ENCODE data around the gene DOCK4.

The DOCK4 gene

GRCh38 chr7:111873326-111873646, 332.9 kb downstream of the DOCK4 start:
- H3K9ac ChIP-seq (ENCODE audit: low read length) = no peak overlapping the region
- H3K36me3 ChIP-seq (ENCODE audit: control insufficient read depth, insufficient read depth, low read length, severe bottlenecking) = no peaks in the 10 kb centered on the region
- H3K4me1 ChIP-seq (ENCODE audit: control insufficient read depth, insufficient read depth, low read length) = peaks cover 4% of the 10 kb centered on the region
- H3K27me3 ChIP-seq (replicated peaks; ENCODE audit: control insufficient read depth, insufficient read depth, low read length) = no peaks in the 10 kb centered on the region
- no peak for DNase-seq (ENCODE audit: low read depth)
- H3K9me3 ChIP-seq (ENCODE audit: control insufficient read depth, low read length) = no peaks in the 10 kb centered on the region
- H3K4me3 ChIP-seq (ENCODE audit: low read length) = no peak overlapping the region

DNA sequence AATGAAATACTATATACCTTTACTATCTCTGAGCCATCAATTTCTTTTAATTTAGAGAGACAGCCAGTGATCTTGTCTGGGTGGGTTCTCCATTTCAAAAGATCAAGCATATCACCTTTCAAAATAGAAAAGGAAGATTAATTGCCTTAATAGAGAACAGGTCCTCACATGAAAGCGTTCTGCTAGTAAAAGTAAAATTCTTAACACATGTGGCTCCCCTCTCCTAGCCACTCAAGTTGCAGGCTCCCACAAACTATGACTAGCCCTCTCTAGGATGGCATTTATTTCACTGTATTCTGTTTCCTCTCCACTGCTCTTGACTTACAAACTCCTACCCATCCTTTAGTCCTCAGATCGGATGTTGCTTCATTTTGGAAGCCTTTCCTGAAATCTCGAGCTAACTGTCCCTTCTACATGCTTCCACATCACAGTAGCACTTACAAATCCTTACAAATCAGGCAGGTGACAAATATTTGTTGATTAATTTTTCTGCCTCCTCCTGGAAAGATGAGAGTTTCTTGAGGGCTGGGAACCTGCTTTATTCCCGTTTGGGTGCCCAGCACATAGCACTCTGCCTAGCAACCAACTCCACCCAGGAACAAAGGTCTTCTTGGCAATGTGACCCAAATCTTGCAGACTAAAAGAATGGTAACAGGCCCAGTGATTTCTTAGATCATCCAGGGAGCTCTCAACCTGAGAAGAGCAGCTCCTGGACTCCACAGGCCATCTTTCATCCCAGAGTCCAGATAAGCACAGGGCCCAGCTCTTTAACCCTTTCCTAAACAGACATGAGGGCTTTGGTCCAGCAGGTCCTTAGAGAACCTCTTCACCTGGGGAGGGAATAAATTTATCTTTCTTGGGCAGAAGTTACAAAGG, 333.5 kb downstream of the DOCK4 start:
- DNase-seq (ENCODE audit: low read depth) = no peak
- H3K36me3 ChIP-seq (ENCODE audit: control insufficient read depth, insufficient read depth, low read length, severe bottlenecking) = no peaks in the 10 kb centered on the region

DNA sequence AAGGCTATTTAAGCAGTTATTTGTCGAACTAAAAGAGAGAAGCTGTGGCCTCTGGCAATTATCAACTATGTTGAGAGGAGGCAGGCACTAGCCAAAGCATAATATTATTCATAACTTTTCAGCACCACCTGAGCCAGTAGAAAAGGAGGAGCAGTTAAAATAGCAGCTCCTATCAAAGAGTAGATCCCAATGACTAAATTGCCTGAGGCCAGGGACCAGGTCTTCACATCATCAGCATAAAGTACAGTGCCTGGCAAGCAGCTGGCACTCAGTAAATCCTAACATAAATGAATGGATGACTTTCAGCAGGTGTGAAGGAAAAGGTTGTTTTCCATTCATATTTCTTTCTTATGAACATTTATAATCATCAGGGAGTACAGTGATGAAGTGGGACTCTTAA, 334.9 kb downstream of the DOCK4 start:
- H3K36me3 ChIP-seq (ENCODE audit: control insufficient read depth, insufficient read depth, low read length, severe bottlenecking) = no peaks in the 10 kb centered on the region
- no peak overlapping the region for H3K9ac ChIP-seq (ENCODE audit: low read length)
- H3K4me1 ChIP-seq (ENCODE audit: control insufficient read depth, insufficient read depth, low read length) = peaks cover 4% of the 10 kb centered on the region
- H3K27me3 ChIP-seq (replicated peaks; ENCODE audit: control insufficient read depth, insufficient read depth, low read length) = no peaks in the 10 kb centered on the region
- H3K4me3 ChIP-seq (ENCODE audit: low read length) = no peak overlapping the region
- no peaks in the 10 kb centered on the region for H3K9me3 ChIP-seq (ENCODE audit: control insufficient read depth, low read length)
- no peak for DNase-seq (ENCODE audit: low read depth)

More for the DNA sequence above, 333.5 kb downstream of the DOCK4 start:
- Histone ChIP-seq H3K9ac (ENCODE audit: low read length) (no peak overlapping the region), H3K4me1 (ENCODE audit: control insufficient read depth, insufficient read depth, low read length) (peaks cover 4% of the 10 kb centered on the region), H3K9me3 (ENCODE audit: control insufficient read depth, low read length) (no peaks in the 10 kb centered on the region), H3K4me3 (ENCODE audit: low read length) (no peak overlapping the region), H3K27me3 (replicated peaks; ENCODE audit: control insufficient read depth, insufficient read depth, low read length) (no peaks in the 10 kb centered on the region)

DNA sequence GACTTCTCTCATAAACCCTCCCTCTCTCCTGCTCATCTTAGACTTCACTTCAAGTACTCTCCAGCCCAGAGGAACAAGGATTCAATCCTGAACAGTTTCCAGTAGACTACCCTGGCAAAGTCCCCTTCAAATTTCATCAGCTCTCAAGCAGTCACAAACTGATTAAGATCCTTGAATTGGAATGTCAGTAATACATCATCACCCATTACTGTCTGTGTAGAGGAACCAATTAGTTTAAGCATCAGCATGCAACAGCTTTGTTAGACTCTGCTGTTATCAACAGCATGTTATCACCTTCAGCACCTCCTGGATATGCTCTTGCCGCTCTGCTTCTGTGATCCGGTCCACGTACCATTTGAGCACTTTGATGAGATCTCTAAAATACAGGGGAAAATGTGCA, 336.9 kb downstream of the DOCK4 start:
- Histone ChIP-seq H3K4me1 (ENCODE audit: control insufficient read depth, insufficient read depth, low read length) (peaks cover 4% of the 10 kb centered on the region), H3K27me3 (replicated peaks; ENCODE audit: control insufficient read depth, insufficient read depth, low read length) (no peaks in the 10 kb centered on the region), H3K4me3 (ENCODE audit: low read length) (no peak overlapping the region), H3K36me3 (ENCODE audit: control insufficient read depth, insufficient read depth, low read length, severe bottlenecking) (no peaks in the 10 kb centered on the region), H3K9ac (ENCODE audit: low read length) (no peak overlapping the region), H3K9me3 (ENCODE audit: control insufficient read depth, low read length) (no peaks in the 10 kb centered on the region)
- DNase-seq (ENCODE audit: low read depth) = no peak

GRCh38 chr7:111867348-111867931, 338.8 kb downstream of the DOCK4 start:
- peak; percentile 18 for DNase-seq (ENCODE audit: low read depth)
- H3K4me3 ChIP-seq (ENCODE audit: low read length) = no peak overlapping the region
- no peaks in the 10 kb centered on the region for H3K27me3 ChIP-seq (replicated peaks; ENCODE audit: control insufficient read depth, insufficient read depth, low read length)
- no peaks in the 10 kb centered on the region for H3K9me3 ChIP-seq (ENCODE audit: control insufficient read depth, low read length)
- no peaks in the 10 kb centered on the region for H3K4me1 ChIP-seq (ENCODE audit: control insufficient read depth, insufficient read depth, low read length)
- no peak overlapping the region for H3K9ac ChIP-seq (ENCODE audit: low read length)
- H3K36me3 ChIP-seq (ENCODE audit: control insufficient read depth, insufficient read depth, low read length, severe bottlenecking) = no peaks in the 10 kb centered on the region

DNA sequence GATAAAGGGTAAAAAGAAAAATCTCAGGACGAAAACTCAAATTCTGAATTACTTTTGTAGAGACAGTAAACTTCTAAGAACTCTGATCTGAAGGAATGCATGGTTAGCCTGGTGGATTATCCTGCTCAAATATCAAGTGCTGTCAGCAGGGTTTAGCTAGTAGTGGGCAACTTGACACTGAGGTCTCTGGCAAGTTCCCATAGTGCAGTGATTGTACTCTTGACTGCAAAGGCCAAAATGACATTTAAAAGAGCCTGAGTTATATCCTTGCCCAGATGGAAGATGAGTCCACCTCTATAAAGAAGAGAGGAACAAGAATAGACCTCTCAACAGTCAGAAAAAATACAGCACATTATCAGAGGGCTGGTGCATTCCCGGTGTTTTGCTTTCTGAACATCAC, 339.4 kb downstream of the DOCK4 start:
- Histone ChIP-seq H3K27me3 (replicated peaks; ENCODE audit: control insufficient read depth, insufficient read depth, low read length) (no peaks in the 10 kb centered on the region), H3K36me3 (ENCODE audit: control insufficient read depth, insufficient read depth, low read length, severe bottlenecking) (no peaks in the 10 kb centered on the region), H3K4me1 (ENCODE audit: control insufficient read depth, insufficient read depth, low read length) (no peaks in the 10 kb centered on the region), H3K4me3 (ENCODE audit: low read length) (no peak overlapping the region), H3K9me3 (ENCODE audit: control insufficient read depth, low read length) (no peaks in the 10 kb centered on the region), H3K9ac (ENCODE audit: low read length) (no peak overlapping the region)
- no peak for DNase-seq (ENCODE audit: low read depth)

- Histone ChIP-seq H3K27me3 (replicated peaks; ENCODE audit: control insufficient read depth, insufficient read depth, low read length) (no peaks in the 10 kb centered on the region), H3K36me3 (ENCODE audit: control insufficient read depth, insufficient read depth, low read length, severe bottlenecking) (no peaks in the 10 kb centered on the region), H3K4me3 (ENCODE audit: low read length) (no peak overlapping the region), H3K9me3 (ENCODE audit: control insufficient read depth, low read length) (no peaks in the 10 kb centered on the region), H3K4me1 (ENCODE audit: control insufficient read depth, insufficient read depth, low read length) (no peaks in the 10 kb centered on the region), H3K9ac (ENCODE audit: low read length) (no peak overlapping the region)
- no peak for DNase-seq (ENCODE audit: low read depth)
Measured at GRCh38 chr7:111865430-111865829, 340.8 kb downstream of the DOCK4 start.

DNA sequence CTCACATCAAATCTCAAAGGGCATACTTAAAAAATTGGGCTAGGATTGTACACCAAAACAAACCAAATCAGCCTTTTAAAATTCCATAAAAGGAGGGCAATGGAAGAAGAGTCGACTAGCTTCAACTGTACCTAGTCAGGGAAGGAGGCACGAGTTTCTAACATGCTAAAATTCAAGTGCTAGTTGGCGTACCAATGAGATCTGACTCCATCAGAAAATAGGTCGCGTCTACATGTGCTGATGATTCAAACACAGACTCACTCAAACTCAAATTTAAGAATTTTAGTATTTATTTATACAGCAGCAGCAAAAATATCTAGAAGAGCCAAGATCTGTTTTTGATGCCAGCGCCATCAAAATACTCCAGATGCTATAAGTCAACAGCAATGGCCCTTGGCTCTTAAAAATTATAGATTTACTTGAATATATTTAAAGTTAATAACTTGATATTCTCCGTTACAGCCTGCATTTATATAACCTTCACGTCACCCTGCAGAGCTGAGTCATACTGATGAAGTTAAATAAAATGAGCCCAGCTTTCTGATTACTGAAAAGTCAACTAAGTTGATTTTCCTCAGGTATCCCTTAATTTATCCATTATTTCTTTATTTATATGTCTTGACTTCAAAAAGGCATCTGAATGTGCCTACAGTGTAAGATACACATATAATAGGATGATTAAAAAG, 341.8 kb downstream of the DOCK4 start:
- Histone ChIP-seq H3K36me3 (ENCODE audit: control insufficient read depth, insufficient read depth, low read length, severe bottlenecking) (no peaks in the 10 kb centered on the region), H3K9ac (ENCODE audit: low read length) (no peak overlapping the region), H3K4me1 (ENCODE audit: control insufficient read depth, insufficient read depth, low read length) (no peaks in the 10 kb centered on the region), H3K9me3 (ENCODE audit: control insufficient read depth, low read length) (no peaks in the 10 kb centered on the region), H3K27me3 (replicated peaks; ENCODE audit: control insufficient read depth, insufficient read depth, low read length) (no peaks in the 10 kb centered on the region), H3K4me3 (ENCODE audit: low read length) (no peak overlapping the region)
- DNase-seq (ENCODE audit: low read depth) = no peak

GRCh38 chr7:111863269-111863668, 342.9 kb downstream of the DOCK4 start:
- no peak overlapping the region for H3K4me3 ChIP-seq (ENCODE audit: low read length)
- H3K27me3 ChIP-seq (replicated peaks; ENCODE audit: control insufficient read depth, insufficient read depth, low read length) = no peaks in the 10 kb centered on the region
- no peak for DNase-seq (ENCODE audit: low read depth)
- H3K9ac ChIP-seq (ENCODE audit: low read length) = no peak overlapping the region
- H3K4me1 ChIP-seq (ENCODE audit: control insufficient read depth, insufficient read depth, low read length) = no peaks in the 10 kb centered on the region
- H3K36me3 ChIP-seq (ENCODE audit: control insufficient read depth, insufficient read depth, low read length, severe bottlenecking) = no peaks in the 10 kb centered on the region
- no peaks in the 10 kb centered on the region for H3K9me3 ChIP-seq (ENCODE audit: control insufficient read depth, low read length)

GRCh38 chr7:111860248-111860647, 346.0 kb downstream of the DOCK4 start:
- Histone ChIP-seq H3K4me3 (ENCODE audit: low read length) (no peak overlapping the region), H3K36me3 (ENCODE audit: control insufficient read depth, insufficient read depth, low read length, severe bottlenecking) (no peaks in the 10 kb centered on the region), H3K9me3 (ENCODE audit: control insufficient read depth, low read length) (no peaks in the 10 kb centered on the region), H3K9ac (ENCODE audit: low read length) (no peak overlapping the region), H3K27me3 (replicated peaks; ENCODE audit: control insufficient read depth, insufficient read depth, low read length) (no peaks in the 10 kb centered on the region), H3K4me1 (ENCODE audit: control insufficient read depth, insufficient read depth, low read length) (no peaks in the 10 kb centered on the region)
- DNase-seq (ENCODE audit: low read depth) = no peak

DNA sequence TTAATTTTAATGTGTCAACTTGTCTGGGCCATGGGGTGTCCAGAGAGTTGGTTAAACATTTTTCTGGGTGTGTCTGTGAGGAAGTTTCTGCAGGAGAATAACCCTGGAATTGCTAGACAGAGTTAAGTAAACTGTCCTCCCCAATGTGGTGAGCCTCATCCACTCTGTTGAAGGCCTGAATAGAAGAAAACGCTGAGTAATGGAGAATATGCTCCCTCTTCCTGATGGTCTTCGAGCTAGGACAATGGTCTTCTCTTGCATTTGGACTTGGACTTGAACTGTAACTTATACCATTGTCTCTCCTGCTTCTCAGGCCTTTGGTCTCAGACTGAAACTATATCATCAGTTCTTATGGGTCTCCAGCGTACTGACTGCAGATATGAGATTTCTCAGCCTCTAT, 347.9 kb downstream of the DOCK4 start:
- Histone ChIP-seq H3K36me3 (ENCODE audit: control insufficient read depth, insufficient read depth, low read length, severe bottlenecking) (no peaks in the 10 kb centered on the region), H3K9me3 (ENCODE audit: control insufficient read depth, low read length) (no peaks in the 10 kb centered on the region), H3K4me3 (ENCODE audit: low read length) (no peak overlapping the region), H3K27me3 (replicated peaks; ENCODE audit: control insufficient read depth, insufficient read depth, low read length) (no peaks in the 10 kb centered on the region), H3K4me1 (ENCODE audit: control insufficient read depth, insufficient read depth, low read length) (peaks cover 4% of the 10 kb centered on the region), H3K9ac (ENCODE audit: low read length) (no peak overlapping the region)
- DNase-seq (ENCODE audit: low read depth) = no peak
